ENCODE measurements around the gene NOC2L. TPM values are rescaled to one million over a fixed set of nuclear protein-coding genes. Genes with fewer than 3 reads are reported as not detected.

NOC2L gene
- polyA plus RNA-seq, 12 donors = 30.3 to 46.8 (median 38.0) TPM; not detected in 1

DNA sequence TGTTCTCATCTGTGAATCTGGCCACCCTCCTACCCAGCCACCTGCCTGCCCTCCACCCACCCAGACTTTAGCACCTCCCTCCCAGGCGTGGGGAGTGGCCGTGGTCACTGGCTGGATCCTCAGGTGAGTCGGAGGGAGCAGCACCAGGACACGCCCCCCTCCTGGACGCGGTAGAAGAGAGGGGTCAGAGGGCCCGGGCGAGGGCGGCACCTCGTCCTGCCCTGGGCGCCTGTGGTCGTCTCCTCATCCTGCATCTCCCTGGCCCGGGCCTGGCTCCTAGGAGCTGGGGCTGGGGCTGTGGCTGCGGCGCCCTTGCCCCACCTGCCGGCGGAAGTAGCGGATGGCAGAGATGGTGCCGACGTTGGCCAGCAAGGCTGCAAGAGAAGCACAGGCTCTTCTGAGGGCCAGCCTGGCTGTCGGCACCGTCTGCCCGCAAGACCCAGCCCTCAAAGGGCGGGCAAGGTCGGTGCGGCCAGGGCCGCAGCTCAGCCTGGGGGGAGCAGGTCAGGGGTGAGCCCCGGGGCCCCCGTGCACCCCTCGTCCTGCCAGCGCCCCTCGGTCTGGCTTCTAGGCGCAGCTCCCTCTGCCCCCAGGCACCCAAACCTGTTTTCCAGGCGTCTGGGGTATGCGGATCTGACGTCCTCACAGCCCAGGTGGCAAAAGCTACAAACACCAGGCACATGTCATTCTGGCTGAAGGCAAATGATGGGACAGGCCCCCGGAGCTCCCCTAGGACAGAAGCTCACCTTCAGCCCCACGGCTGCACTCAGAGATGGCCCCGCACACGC lies 17.0 kb upstream of the NOC2L start:
- no peak for DNase-seq

DNA sequence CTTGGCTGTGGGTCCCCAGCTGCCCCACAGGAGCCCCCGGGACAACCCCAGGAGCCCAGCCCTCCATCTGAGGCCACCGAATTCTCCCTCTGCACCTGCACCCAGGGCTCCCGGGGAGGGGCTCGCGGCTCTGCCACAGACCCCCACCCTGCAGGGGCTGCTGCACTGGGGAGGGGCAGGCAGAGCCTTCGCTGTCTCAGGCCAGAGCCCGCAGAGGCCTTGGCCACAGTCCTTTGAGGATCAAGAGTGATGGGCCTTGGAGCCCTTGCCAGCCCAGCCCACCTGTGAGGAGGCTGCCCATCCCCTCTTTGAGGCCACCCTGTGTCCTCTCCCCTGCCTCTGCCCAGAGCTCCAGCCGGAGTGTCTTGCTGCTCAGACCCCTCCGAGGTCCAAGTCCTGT lies 16.3 kb upstream of the NOC2L start:
- no peak for DNase-seq

DNA sequence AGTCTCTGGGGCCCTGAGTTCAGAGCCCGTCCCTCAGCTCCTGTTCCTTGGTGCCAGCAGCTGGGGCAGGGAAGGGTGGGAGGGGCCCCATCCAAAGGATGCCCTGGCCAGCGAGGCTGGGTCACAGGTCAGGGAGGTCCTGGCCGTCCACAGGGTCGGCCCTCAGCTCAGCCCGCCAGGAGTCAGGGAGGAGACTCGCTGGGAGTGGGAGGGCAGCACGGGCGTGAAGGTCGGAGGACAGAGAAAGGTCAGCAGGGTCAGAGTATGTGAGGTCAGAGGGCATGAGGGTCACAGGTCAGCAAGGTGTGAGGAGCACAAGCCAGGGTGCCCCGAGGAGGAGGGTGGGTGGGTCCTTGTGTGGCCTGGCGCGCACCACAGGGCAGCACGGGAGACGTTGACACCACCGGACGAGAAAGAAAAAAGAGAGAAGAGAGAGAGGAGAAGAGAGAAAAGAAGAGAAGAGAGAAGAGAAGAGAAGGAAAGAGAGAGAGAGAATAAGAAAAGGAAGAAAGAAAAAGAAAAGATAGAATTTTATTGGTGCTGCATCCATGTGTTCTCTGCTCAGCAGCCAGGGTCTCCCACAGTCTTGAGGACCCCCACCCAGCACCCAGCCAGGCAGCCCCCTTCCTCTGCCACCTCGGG lies 15.8 kb upstream of the NOC2L start:
- DNase-seq = no peak

DNA sequence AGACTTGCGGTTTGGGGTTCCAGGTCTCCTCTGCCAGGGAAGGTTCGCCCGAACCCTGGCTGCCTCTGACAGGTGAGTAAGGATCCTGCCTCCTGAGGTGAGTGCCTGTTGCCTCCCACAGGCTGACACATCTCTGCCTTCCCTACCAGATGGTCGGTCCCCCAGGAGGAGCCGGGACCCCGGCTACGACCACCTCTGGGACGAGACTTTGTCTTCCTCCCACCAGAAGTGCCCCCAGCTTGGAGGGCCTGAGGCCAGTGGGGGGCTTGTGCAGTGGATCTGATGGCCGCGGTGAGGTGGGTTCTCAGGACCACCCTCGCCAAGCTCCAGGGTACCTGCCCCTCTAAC lies 15.2 kb upstream of the NOC2L start:
- no peak for DNase-seq

DNA sequence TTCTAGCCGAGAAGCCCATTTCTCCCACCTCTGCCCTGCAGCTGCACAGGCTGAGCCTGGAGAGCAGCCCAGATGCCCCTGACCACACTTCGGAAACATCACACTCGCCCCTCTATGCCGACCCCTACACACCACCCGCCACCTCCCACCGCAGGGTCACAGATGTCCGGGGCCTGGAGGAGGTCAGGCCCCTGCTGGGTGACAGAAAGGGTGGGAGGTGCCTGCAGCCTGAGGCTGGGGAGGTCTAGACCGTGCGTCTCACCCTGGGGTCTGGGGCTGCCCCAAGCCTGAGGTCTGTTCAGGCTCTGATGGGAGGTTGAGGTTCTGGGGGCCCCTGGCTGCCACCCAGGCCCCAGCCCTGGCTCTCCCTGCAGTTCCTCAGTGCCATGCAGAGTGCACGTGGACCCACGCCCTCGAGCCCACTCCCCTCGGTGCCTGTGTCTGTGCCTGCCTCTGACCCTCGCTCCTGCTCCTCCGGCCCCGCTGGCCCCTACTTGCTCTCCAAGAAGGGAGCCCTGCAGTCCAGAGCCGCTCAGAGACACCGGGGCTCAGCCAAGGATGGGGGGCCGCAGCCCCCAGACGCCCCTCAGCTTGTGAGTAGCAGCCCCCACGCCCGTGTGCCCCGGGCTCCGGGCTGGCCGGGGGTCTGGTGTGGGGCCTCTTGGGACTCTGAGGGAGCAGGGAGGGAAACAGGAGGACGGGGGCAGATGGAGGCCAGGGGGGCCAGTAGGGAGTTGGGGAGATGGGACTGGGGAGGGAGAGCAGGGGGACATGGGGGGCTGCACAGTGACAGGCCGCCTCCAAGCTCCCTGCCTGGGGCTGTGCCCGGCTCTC lies 14.6 kb upstream of the NOC2L start:
- no peak for DNase-seq

DNA sequence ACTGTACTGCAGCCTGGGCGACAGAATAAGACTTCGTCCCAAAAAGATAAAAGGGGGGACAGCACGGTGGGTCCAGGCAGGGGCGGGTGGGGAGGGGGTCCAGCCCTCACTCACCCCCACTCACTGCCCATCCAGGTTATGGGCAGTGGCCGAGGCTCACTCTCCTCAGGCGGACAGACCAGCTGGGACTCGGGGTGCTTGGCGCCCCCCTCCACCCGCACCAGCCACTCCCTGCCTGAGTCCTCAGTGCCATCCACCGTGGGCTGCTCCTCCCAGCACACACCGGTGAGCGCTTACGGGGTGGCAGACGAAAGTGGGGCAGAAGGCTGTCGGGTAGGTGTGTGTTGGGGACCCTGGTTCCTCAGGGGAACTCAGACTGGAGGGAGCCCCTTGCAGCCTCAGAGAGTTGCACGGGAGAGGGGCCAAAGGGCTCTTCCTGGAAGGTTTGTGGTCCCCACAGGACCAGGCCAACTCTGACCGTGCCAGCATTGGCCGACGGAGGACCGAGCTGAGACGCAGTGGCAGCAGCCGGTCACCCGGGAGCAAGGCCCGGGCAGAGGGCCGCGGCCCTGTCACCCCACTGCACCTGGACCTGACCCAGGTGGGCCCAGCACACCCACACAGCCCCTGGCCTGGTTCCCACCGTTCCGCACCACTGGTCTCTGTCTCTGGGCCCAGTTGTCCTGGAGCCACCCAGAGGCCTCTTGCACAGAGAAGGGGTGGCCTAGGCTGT lies 13.8 kb upstream of the NOC2L start:
- no peak for DNase-seq

DNA sequence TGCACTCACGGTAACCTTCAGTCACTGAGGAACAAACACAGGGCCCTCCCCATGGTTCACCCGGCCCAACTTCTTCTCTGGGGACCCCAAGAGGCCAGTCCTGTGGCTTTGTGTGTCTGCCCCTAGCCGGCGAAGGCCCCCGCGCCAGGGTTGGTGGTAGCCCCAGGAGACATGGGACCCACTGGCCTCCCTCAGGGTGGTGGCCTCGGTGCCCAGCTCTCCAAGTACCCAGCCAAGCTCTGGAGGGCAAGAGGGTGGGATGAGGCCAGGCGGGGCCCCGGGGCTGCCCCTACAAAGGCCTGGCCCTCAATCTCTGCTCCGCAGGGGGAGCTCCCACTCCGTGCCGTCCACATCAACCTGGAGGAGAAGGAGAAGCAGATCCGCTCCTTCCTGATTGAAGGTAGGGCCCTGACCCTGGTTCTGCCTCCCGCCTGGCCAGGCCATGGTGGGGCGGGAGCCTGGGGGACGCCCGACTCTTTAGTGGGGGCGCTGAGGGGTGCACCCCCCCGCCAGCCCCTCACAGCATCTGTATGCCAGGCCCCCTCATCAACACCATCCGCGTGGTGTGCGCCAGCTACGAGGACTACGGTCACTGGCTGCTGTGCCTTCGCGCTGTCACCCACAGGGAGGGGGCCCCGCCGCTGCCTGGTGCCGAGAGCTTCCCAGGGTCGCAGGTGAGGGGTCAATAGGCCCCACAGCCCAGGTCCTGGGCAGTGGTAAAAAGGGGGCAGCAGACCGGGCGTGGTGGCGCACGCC lies 12.9 kb upstream of the NOC2L start:
- no peak for DNase-seq

DNA sequence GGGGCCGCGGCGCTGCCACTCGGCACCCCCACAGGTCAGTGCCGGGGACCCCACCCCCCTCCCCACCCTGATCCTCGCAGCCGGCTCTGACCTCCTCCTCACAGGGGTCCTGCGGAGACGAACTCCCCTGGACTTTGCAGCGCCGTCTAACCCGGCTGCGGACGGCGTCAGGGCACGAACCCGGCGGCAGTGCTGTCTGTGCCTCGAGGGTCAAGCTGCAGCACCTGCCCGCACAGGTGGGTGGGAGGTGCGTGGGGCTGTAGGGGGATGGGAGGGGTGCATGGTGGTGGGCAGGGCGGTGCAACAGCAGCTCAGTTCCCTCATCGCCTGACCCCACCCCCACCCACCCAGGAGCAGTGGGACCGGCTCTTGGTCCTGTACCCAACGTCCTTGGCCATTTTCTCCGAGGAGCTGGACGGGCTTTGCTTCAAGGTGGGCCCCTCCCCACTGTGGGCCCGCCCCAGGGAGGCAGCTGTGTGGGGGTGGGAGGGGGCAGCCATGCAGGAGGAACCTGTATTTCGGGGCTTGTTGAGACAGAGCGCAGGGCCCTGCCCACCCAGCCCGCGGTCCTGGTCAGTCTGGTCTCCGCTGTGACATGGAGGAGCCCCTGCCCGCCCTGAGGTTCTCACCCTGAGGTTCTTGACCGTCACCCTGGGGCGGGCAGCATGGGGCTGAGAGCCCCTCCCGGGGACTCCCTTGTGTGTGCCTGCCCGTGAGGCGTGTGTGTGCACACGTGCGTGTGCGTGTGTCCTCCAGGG lies 12.1 kb upstream of the NOC2L start:
- no peak for DNase-seq

DNA sequence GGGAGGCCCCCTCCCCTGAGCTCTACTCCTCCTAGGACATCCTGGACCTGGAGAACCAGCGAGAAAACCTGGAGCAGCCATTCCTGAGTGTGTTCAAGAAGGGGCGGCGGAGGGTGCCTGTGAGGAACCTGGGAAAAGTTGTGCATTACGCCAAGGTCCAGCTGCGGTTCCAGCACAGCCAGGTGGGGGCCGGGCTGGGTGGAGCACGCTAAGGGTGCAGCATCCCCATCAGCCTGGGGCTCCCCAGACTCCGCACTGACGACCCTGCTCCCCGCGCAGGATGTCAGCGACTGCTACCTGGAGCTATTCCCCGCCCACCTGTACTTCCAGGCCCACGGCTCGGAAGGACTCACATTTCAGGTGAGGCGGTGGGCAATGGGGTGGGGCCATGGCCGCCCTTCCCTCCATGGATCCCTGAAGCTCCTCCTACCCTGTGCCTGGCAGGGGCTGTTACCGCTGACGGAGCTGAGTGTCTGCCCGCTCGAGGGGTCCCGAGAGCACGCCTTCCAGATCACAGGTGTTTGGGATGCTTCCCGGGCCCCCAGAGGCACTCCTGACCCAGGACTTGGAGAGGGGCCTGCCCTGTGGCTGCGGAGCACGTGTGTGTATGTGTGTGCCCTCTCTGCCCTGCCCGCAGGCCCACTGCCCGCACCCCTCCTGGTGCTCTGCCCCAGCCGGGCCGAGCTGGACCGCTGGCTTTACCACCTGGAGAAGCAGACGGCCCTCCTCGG lies 11.4 kb upstream of the NOC2L start:
- DNase-seq = no peak

DNA sequence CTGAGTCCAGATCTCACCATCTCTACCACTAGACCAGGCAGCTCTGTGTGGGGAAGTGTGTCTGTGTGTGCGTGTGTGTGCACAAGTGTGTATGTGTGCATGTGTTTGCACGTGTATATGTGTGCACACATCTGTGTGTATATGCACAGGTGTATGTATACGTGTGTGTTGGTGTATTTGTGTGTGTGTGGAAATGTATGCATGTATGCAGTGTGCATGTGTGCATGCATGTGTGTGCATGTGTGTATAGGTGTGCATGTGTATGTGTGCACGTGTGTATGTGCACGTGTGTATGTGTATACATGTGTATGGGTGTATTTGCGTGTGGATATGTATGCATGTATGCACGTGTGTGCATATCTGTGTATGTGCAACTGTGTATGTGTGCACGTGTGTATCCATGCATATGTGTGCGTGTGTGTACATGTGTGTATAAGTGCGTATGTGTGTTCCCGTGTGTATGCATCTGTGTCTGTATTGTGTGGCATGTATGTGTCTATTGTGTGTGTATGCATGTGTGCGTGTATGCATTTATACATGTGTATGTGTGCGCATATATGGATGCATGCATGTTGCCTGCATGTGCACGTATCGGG lies 10.3 kb upstream of the NOC2L start:
- no peak for DNase-seq

DNA sequence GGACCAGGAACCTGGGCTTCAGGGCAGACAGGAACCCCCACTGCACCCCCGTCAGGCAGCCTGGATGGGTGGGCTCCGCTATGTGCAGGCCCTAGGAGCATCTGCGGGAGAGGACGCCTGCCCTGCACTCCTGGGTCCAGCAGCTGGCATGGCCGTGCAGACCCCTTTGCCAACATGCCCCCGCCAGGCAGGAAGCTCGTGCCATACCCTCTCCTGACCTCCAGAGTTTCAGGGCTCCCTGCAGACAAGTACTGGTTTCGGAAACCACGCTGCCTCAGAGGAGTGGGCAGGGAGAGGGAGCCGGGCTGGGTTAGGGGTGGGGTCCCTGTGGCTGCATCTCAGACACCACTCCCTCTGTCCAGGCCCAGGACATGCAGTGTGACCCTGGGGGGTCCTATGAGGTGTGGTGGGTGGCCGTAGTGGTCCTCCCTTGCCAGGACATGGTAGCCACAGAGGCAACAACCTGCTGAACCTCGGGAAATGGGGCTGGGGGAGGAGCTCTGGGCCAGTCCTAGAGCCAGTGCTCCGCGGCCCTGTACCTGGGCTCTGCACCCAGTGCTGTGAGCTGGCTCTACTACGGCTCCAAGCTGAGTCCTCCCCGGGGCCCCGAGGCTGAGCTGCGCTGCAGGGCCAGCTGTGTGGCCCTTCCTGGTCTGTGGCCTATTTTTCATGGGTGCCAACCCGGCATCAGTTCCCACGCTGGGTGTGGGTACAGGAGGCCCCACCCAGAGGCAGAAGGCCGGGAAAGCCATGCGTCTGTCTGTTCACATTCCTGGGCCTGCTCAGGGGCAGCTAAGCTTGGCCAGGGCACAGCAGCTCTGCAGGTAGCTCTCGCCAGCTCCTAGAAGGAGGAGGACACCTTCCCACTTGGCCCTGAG lies 8.6 kb upstream of the NOC2L start:
- no peak for DNase-seq

DNA sequence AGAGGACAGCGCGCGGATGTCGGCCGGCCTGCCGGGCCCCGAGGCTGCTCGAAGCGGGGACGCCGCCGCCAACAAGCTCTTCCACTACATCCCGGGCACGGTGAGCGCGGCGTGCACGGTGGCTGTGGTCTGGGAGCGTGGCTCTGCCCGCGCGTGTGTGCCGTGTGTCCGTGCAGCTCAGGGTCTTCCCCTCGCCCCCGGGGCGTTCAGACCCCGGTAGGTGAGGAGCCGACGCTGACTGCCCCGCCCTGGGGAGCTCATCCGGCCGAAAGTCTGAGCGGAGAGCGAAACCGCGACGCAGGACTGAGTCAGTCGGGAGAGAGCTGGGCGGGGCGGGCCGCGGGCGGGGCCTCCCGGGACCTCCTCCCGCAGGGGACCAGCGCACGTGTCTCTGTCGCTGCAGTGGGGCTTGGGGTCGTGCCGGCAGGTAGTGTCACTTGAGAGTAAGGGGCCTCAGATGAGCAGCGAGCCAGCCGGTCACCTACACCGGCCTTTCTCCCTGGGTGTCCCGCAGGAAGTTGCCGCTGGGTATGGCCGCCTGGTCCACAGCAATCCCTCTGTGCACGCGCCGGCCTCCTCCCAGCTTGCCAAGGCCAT lies 7.7 kb upstream of the NOC2L start:
- no peak for DNase-seq

DNA sequence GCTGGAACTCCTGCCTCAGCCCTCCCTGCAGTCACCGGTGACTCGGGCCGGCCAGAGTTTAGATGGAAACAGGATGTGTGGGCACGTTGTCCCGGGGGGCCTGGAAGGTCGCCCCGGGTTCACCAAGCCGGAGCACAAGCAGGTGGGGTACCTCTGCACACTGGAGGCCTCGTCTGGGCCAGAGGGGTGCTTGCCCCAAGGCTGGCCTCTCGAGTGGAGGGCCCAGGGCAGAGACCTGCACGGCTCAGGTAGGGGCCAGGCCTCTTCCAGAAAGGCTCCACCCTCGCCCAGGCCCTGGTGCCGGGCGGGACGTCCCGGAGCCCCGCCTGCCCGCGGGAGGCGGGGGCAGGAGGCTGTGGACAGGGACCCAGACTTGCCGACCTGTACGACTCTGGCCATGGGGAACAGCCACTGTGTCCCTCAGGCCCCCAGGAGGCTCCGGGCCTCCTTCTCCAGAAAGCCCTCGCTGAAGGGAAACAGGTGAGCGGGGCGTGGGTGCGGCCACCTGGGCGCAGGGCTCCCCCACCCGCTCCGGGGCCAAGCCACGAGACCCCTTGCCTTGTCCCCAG lies 7.2 kb upstream of the NOC2L start, which contains the start of gene PLEKHN1:
TSS of gene PLEKHN1 (plus strand) at position 348 of the 569 bp plus-strand sequence. CDS start at position 398, 50 bp downstream.
- DNase-seq = no peak

DNA sequence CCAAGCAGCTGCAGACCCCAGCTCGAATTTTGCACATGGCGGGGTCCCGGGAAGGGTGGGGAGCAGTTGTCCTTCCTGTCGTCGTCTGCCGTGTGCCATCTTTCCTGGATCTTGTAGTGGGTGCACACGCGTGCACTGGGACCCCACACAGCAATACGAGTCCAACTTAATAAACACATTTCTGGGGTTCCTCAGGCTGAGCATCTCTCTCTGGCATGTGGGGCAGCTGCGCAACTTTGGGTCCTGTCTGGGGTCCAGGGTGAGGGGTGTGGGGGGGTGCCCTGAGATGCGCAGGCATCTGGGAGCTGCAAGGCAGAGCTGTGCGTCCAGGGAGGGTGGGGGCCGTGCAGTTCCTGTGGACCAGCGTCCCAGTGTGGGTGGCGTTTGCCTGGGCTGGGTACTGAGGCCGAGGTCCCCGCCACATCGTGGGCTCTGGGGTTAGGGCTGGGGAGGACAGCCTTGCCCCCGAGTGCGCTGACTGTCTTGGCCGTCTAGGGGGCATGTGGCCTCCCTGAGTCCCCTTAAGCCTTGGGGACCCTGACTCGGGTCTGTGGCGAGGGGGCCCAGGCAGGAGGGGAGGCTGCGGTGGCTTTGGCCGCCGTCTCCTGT lies 6.6 kb upstream of the NOC2L start:
- no peak for DNase-seq

DNA sequence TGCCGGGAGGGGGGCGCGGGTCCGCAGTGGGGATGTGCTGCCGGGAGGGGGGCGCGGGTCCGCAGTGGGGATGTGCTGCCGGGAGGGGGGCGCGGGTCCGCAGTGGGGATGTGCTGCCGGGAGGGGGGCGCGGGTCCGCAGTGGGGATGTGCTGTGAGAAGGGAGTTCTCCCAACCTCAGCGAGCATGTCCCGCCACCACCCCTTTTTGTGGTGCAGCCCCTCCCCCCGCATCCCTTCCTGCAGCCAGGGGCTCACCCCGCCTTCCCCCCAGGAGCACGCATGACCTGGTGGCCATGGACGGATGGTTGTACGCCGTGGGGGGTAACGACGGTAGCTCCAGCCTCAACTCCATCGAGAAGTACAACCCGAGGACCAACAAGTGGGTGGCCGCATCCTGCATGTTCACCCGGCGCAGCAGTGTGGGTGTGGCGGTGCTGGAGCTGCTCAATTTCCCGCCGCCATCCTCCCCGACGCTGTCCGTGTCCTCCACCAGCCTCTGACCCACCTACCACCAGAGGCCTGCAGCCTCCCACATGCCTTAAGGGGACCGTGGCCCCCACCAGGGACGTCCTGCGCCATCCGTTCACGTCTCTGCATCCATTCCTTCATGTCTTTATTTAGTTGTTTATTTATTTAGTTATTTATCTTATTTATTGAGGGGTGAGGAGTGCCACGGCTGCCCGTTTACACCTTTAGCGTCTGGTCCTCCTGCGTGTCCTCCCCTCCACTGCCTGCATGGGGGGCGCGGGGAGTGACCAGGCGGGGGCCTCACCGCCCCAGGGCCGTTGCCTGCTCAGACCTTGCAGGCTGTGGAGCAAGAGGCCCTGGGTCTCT lies 5.9 kb upstream of the NOC2L start:
- DNase-seq = no peak
